H1 (cell line): ENCODE data around the gene MAP9. TPM values are rescaled to one million over a fixed set of nuclear protein-coding genes. Genes with fewer than 3 reads are reported as not detected.

Source experiments
- CTCF ChIA-PET: fragments of 300-600 bp; sonication (Branson Sonifier 250); formaldehyde crosslinking; loops from one replicate; lab custom pipeline; 2021; ENCODE audit not compliant: partially characterized antibody; lab: Charles Lee
- POLR2A ChIA-PET: fragments of 300-600 bp; sonication (Branson Sonifier 250); formaldehyde crosslinking; loops from one replicate; lab custom pipeline; 2021; ENCODE audit warnings: inconsistent platforms; ENCODE audit not compliant: partially characterized antibody; lab: Charles Lee
- DNase-seq, 2 experiments: peaks; one replicate each; pipeline versions ENCODE4 v3.0.0 to v3.0.0-alpha.2; 2010 to 2022; ENCODE audit warnings: low spot score in 2 of 2, low read depth in 1 of 2, mixed read lengths in 1 of 2
- FAIRE-seq: peaks from 2 replicates; lab custom pipeline; 2011; peaks lifted over from hg19 to GRCh38; lab: Jason Lieb, UNC
- H2AFZ ChIP-seq: 2 replicates; pipeline ENCODE4 v1.8.1; 2012; ENCODE audit warnings: low read length, inconsistent platforms
- H2AK5ac ChIP-seq: 2 replicates; pipeline ENCODE4 v1.6.1; 2013; ENCODE audit warnings: low read depth, low read length
- H2BK120ac ChIP-seq: replicated peaks from 2 replicates; pipeline ENCODE3; 2013; ENCODE audit warnings: low read depth, low read length, inconsistent platforms
- H2BK12ac ChIP-seq: 2 replicates; pipeline ENCODE4 v1.6.1; 2013; ENCODE audit warnings: low read depth, low read length
- H2BK15ac ChIP-seq: 2 replicates; pipeline ENCODE4 v1.6.1; 2013; ENCODE audit warnings: low read length
- H2BK20ac ChIP-seq: 2 replicates; pipeline ENCODE4 v1.6.1; 2013; ENCODE audit warnings: low read length
- H2BK5ac ChIP-seq: 2 replicates; pipeline ENCODE4 v1.6.1; 2013; ENCODE audit warnings: low read depth, low read length
- H3K14ac ChIP-seq: 2 replicates; pipeline ENCODE4 v1.6.1; 2013; ENCODE audit warnings: inconsistent platforms; ENCODE audit not compliant: insufficient read length
- H3K18ac ChIP-seq: 2 replicates; pipeline ENCODE4 v1.6.1; 2013; ENCODE audit warnings: low read length; ENCODE audit errors: extremely low read depth
- H3K23ac ChIP-seq: 2 replicates; pipeline ENCODE4 v1.6.1; 2013; ENCODE audit warnings: inconsistent platforms; ENCODE audit not compliant: insufficient read length
- H3K23me2 ChIP-seq: 2 replicates; pipeline ENCODE4 v1.6.1; 2013; ENCODE audit warnings: low read depth, low read length
- H3K27ac ChIP-seq: 2 replicates; pipeline ENCODE4 v1.6.1; 2011; ENCODE audit warnings: low read depth, low read length, inconsistent platforms
- H3K27me3 ChIP-seq, 4 experiments: replicated peaks in 1 of 4; 1 replicate in 1 of 4; 2 replicates in 3 of 4; pipeline versions ENCODE4 v1.6.1 to v1.8.1; 2011 to 2013; ENCODE audit warnings: low read length in 3 of 4, mild to moderate bottlenecking in 3 of 4, inconsistent platforms in 2 of 4, mixed read lengths in 2 of 4, moderate library complexity in 1 of 4; ENCODE audit not compliant: control insufficient read depth in 3 of 4, insufficient read depth in 3 of 4; ENCODE audit errors: extremely low read depth in 1 of 4
- H3K36me3 ChIP-seq, 4 experiments: 2 replicates each; pipeline versions ENCODE4 v1.6.1 to v1.8.1; 2011 to 2013; ENCODE audit warnings: mild to moderate bottlenecking in 4 of 4, low read length in 3 of 4, moderate library complexity in 2 of 4, control low read depth in 1 of 4, inconsistent platforms in 1 of 4; ENCODE audit not compliant: insufficient read depth in 4 of 4, control insufficient read depth in 2 of 4
- H3K4ac ChIP-seq: replicated peaks from 2 replicates; pipeline ENCODE3; 2013; ENCODE audit warnings: low read length, low read depth, mixed read lengths, inconsistent platforms; ENCODE audit not compliant: insufficient read length
- H3K4me1 ChIP-seq, 4 experiments: replicated peaks in 1 of 4; 1 replicate in 1 of 4; 2 replicates in 3 of 4; pipeline versions ENCODE4 v1.6.1 to v1.8.1; 2011 to 2013; ENCODE audit warnings: low read length in 3 of 4, inconsistent platforms in 2 of 4, mixed read lengths in 1 of 4; ENCODE audit not compliant: insufficient read depth in 4 of 4, control insufficient read depth in 3 of 4
- H3K4me2 ChIP-seq, 2 experiments: 2 replicates each; pipeline versions ENCODE4 v1.6.1 to v1.8.1; 2011 to 2013; ENCODE audit warnings: low read depth in 2 of 2, low read length in 2 of 2, control low read depth in 1 of 2, inconsistent platforms in 1 of 2, mild to moderate bottlenecking in 1 of 2; ENCODE audit not compliant: insufficient read depth in 1 of 2
- H3K4me3 ChIP-seq, 4 experiments: fragments of 200-600, 300-600 bp in 1 of 4; sonication (generic), shearing (Covaris generic), sonication (Bioruptor Twin) in 1 of 4; 2 replicates each; pipeline versions ENCODE4 v1.5.1 to v1.8.1; 2011 to 2016; ENCODE audit warnings: low read length in 4 of 4, low read depth in 3 of 4, control low read depth in 2 of 4, inconsistent platforms in 2 of 4, mild to moderate bottlenecking in 2 of 4, mixed read lengths in 1 of 4, moderate library complexity in 1 of 4; ENCODE audit not compliant: insufficient read depth in 2 of 4; ENCODE audit errors: extremely low read depth in 1 of 4
- H3K56ac ChIP-seq: replicated peaks from 2 replicates; pipeline ENCODE3; 2013; ENCODE audit warnings: low read depth, mild to moderate bottlenecking, mixed read lengths, low read length, inconsistent platforms; ENCODE audit not compliant: insufficient read length
- H3K79me1 ChIP-seq: 2 replicates; pipeline ENCODE4 v1.6.1; 2013; ENCODE audit warnings: low read depth, low read length, control low read depth
- H3K79me2 ChIP-seq, 2 experiments: 2 replicates each; pipeline versions ENCODE4 v1.6.1 to v1.8.1; 2012 to 2013; ENCODE audit warnings: low read length in 2 of 2, mild to moderate bottlenecking in 2 of 2, inconsistent platforms in 1 of 2; ENCODE audit not compliant: insufficient read depth in 2 of 2, control insufficient read depth in 1 of 2
- H3K9ac ChIP-seq, 4 experiments: replicated peaks in 1 of 4; 1 replicate in 1 of 4; 2 replicates in 3 of 4; pipeline versions ENCODE4 v1.6.1 to v1.8.1; 2011 to 2013; ENCODE audit warnings: low read depth in 3 of 4, low read length in 3 of 4, control low read depth in 2 of 4, mild to moderate bottlenecking in 2 of 4, moderate library complexity in 2 of 4, inconsistent platforms in 1 of 4; ENCODE audit errors: extremely low read depth in 1 of 4
- H3K9me3 ChIP-seq, 2 experiments: 2 replicates each; pipeline versions ENCODE4 v1.6.1 to v1.8.1; 2012 to 2013; ENCODE audit warnings: mild to moderate bottlenecking in 2 of 2, moderate library complexity in 2 of 2, control low read depth in 1 of 2, inconsistent platforms in 1 of 2, low read depth in 1 of 2, low read length in 1 of 2, mixed read lengths in 1 of 2; ENCODE audit not compliant: insufficient read depth in 2 of 2
- H4K20me1 ChIP-seq, 2 experiments: replicated peaks in 1 of 2; 2 replicates each; pipeline versions ENCODE3 to v1.8.1; 2011 to 2013; ENCODE audit warnings: inconsistent platforms in 2 of 2, low read length in 2 of 2, mild to moderate bottlenecking in 1 of 2; ENCODE audit not compliant: insufficient read depth in 2 of 2, control insufficient read depth in 1 of 2
- H4K5ac ChIP-seq: 2 replicates; pipeline ENCODE4 v1.6.1; 2013; ENCODE audit warnings: low read length, low read depth, mixed read lengths, inconsistent platforms; ENCODE audit not compliant: insufficient read length
- H4K8ac ChIP-seq: 2 replicates; pipeline ENCODE4 v1.8.0; 2013; ENCODE audit warnings: mild to moderate bottlenecking, moderate library complexity, low read length, inconsistent platforms; ENCODE audit not compliant: insufficient read depth; ENCODE audit errors: extremely low read depth
- H4K91ac ChIP-seq: replicated peaks from 2 replicates; pipeline ENCODE3; 2013; ENCODE audit warnings: low read length, mixed read lengths, inconsistent platforms; ENCODE audit not compliant: insufficient read length
- BRCA1 ChIP-seq: IDR thresholded peaks from 2 replicates; pipeline ENCODE4 v1.6.1; 2012; ENCODE audit warnings: low read depth, low read length, improper control_type of control experiment
- CTCF ChIP-seq, 3 experiments: IDR thresholded peaks; 1 replicate in 2 of 3; 2 replicates in 1 of 3; pipeline versions ENCODE4 v1.5.1 to v1.6.1; 2011; ENCODE audit warnings: low read length in 3 of 3, mild to moderate bottlenecking in 3 of 3, inconsistent platforms in 2 of 3, low read depth in 1 of 3, moderate library complexity in 1 of 3; ENCODE audit not compliant: insufficient read depth in 1 of 3; ENCODE audit errors: control extremely low read depth in 1 of 3
- E2F6 ChIP-seq: IDR thresholded peaks from 2 replicates; pipeline ENCODE4 v1.6.1; 2012; ENCODE audit warnings: inconsistent platforms
- HDAC6 ChIP-seq: IDR thresholded peaks from one replicate; pipeline ENCODE4 v1.7.1; 2012; ENCODE audit warnings: low read depth, mild to moderate bottlenecking, inconsistent platforms, low read length, moderate library complexity
- MAFK ChIP-seq: IDR thresholded peaks from 2 replicates; pipeline ENCODE4 v1.6.1; 2012; ENCODE audit warnings: low read depth, mild to moderate bottlenecking, improper control_type of control experiment, low read length
- RFX5 ChIP-seq: IDR thresholded peaks from 2 replicates; pipeline ENCODE4 v1.6.1; 2011; ENCODE audit warnings: low read depth, low read length, improper control_type of control experiment, borderline replicate concordance
- RNF2 ChIP-seq: fragments of 200-900, 300-1000 bp; sonication (generic); IDR thresholded peaks from 2 replicates; pipeline ENCODE4 v1.7.1; 2016; ENCODE audit warnings: borderline replicate concordance, low read depth, mild to moderate bottlenecking, antibody characterized with exemption, low read length; ENCODE audit not compliant: poor library complexity, severe bottlenecking; ENCODE audit errors: missing control alignments
- SP4 ChIP-seq: IDR thresholded peaks from 2 replicates; pipeline ENCODE4 v1.6.1; 2012; ENCODE audit warnings: low read length, inconsistent platforms
- TAF1 ChIP-seq: IDR thresholded peaks from 2 replicates; pipeline ENCODE4 v1.6.1; 2011; ENCODE audit warnings: mild to moderate bottlenecking, low read depth, low read length
- WGBS, 2 experiments: shearing (Covaris generic) in 1 of 2; methylation state at CpG; one replicate each; pipeline versions ENCODE4 v1.1.6 to v1.1.7; 2013 to 2015; ENCODE audit warnings: low lambda C conversion rate in 2 of 2, mixed read lengths in 2 of 2, inconsistent platforms in 1 of 2, low coverage in 1 of 2, missing lambda C conversion rate in 1 of 2; ENCODE audit not compliant: insufficient replicate concordance in 2 of 2, insufficient coverage in 1 of 2, insufficient read length in 1 of 2; ENCODE audit errors: extremely low coverage in 1 of 2, missing lambda C conversion rate in 1 of 2; 5-methylcytosine and 5-hydroxymethylcytosine counted together
- polyA plus RNA-seq, 7 experiments: library from polyadenylated mRNA; depleted of rRNA in 3 of 7; stranded (reverse) in 5 of 7; unstranded in 2 of 7; fragments of >200 nt in 5 of 7; fragments of 200-250 nt in 2 of 7; gene quantifications; 1 replicate in 5 of 7; 2 replicates in 1 of 7; 4 replicates in 1 of 7; pipeline versions ENCODE4 v1.2.1 to v1.2.3, GENCODE V29; 2011 to 2013; ENCODE audit warnings: missing spikeins in 2 of 7, mixed read lengths in 2 of 7
- total RNA-seq: library from RNA; stranded (reverse); fragmentation: NEBNext Ultra II Directional; extraction: Animal tissue kit (Norgen Biotek cat#: 25700); gene quantifications from 2 replicates; pipeline ENCODE4 v1.2.1, GENCODE V29; 2021

MAP9 gene
- total and polyA plus RNA-seq, 2 of the 8 experiments (the other 6 are each of a cell fraction or from before 2014, with no cell fraction given): 2.1 to 18.9 TPM

GRCh38 chr4:155392481-155393184 lies 15.9 kb upstream of the MAP9 start:
- no peak overlapping the region for H3K18ac ChIP-seq
- no peaks in the 10 kb centered on the region for H3K27me3 ChIP-seq
- H3K4me1 ChIP-seq: no peaks in the 10 kb centered on the region
- DNase-seq (no peak), FAIRE-seq (no peak)
- no peak overlapping the region for H4K91ac ChIP-seq
- POLR2A ChIA-PET: no interaction called here
- WGBS, 2 experiments: 86% methylated on average over 8 of the region's 8 CpGs; no CpG with 5 or more reads in 1 of the 2 experiments
- H4K20me1 ChIP-seq: no peaks in the 10 kb centered on the region
- H2AK5ac ChIP-seq: no peak overlapping the region
- H2BK120ac ChIP-seq: no peak overlapping the region
- no peak overlapping the region for H2BK12ac ChIP-seq
- H4K8ac ChIP-seq: no peak overlapping the region
- no peak overlapping the region for H3K4me3 ChIP-seq
- no peak overlapping the region for H4K5ac ChIP-seq
- no peak overlapping the region for H2AFZ ChIP-seq
- H3K23ac ChIP-seq: no peak overlapping the region
- H3K23me2 ChIP-seq: no peaks in the 10 kb centered on the region
- H3K4me2 ChIP-seq: no peak overlapping the region
- no peak overlapping the region for H3K9ac ChIP-seq
- H3K27ac ChIP-seq: no peak overlapping the region
- no peaks in the 10 kb centered on the region for H3K79me1 ChIP-seq
- no peak overlapping the region for H3K56ac ChIP-seq
- H3K36me3 ChIP-seq: no peaks in the 10 kb centered on the region
- H2BK5ac ChIP-seq: no peak overlapping the region
- H3K79me2 ChIP-seq: no peaks in the 10 kb centered on the region
- no peak overlapping the region for H3K4ac ChIP-seq
- no peak overlapping the region for H3K14ac ChIP-seq
- CTCF ChIA-PET: interaction anchor here (0.6 kb wide), 1 partner anchor 64 kb away, joined by 3 read pairs; no protein-coding TSS in a partner anchor
- peaks cover 0 to 7% of the 10 kb centered on the region in 2 experiments; a peak in 2 of 4 replicates for H3K9me3 ChIP-seq
- no peak overlapping the region for H2BK15ac ChIP-seq
- H2BK20ac ChIP-seq: no peak overlapping the region
- TF ChIP-seq RFX5 (no peak), BRCA1 (no peak), RNF2 (no peak), E2F6 (no peak), CTCF (IDR thresholded peaks at IDR 0.05; ENCODE audit: control extremely low read depth in 1 of 3, insufficient read depth in 1 of 3, low read depth in 1 of 3, low read length in 3 of 3) (no peak), MAFK (no peak), SP4 (no peak), HDAC6 (no peak), TAF1 (no peak)
